WTC11 (cell line): ENCODE measurements around the gene LRRC51. TPM values are rescaled to one million over a fixed set of nuclear protein-coding genes. Genes with fewer than 3 reads are reported as not detected.

Experiments
- ATAC-seq: fragments of 200-7000 bp; cut with Tn5 transposase; 2 replicates; pipeline ENCODE4 v1.10.0; 2021; ENCODE audit warnings: mild to moderate bottlenecking, moderate library complexity
- CTCF ChIA-PET: fragments of 300-600 bp; sonication (Branson Sonifier 250); formaldehyde crosslinking; loops from one replicate; lab custom pipeline; 2021; ENCODE audit warnings: antibody characterized with exemption; lab: Charles Lee
- POLR2A ChIA-PET: fragments of 350-600 bp; sonication (Branson Sonifier 250); formaldehyde crosslinking; loops from one replicate; lab custom pipeline; 2021; ENCODE audit warnings: antibody characterized with exemption; lab: Charles Lee
- DNase-seq: peaks from one replicate; pipeline ENCODE4 v3.0.0; 2021; ENCODE audit warnings: low spot score
- H3K27ac Mint-ChIP-seq: 2 replicates; pipeline ENCODE4 v1.8.0; 2021; ENCODE audit warnings: mixed read lengths
- H3K27me3 Mint-ChIP-seq: 2 replicates; pipeline ENCODE4 v1.8.0; 2021; ENCODE audit warnings: low read depth, mild to moderate bottlenecking, moderate library complexity, mixed read lengths
- H3K36me3 Mint-ChIP-seq: 2 replicates; pipeline ENCODE4 v1.8.0; 2021; ENCODE audit warnings: mixed read lengths
- H3K4me1 Mint-ChIP-seq: 2 replicates; pipeline ENCODE4 v1.8.0; 2022; ENCODE audit warnings: mixed read lengths
- H3K4me3 Mint-ChIP-seq: 2 replicates; pipeline ENCODE4 v1.8.0; 2021; ENCODE audit warnings: mild to moderate bottlenecking, moderate library complexity, mixed read lengths
- H3K9me3 Mint-ChIP-seq: 2 replicates; pipeline ENCODE4 v1.8.0; 2021; ENCODE audit warnings: mixed read lengths
- AR ChIP-seq: fragments of 250-450 bp; sonication (Bioruptor Pico); IDR thresholded peaks from 2 replicates; pipeline ENCODE4 v1.9.0; 2021; ENCODE audit warnings: mild to moderate bottlenecking
- ARID4B ChIP-seq: sonication (generic); formaldehyde crosslinking; IDR thresholded peaks from 2 replicates; pipeline ENCODE4 v1.8.0; 2023; ENCODE audit warnings: missing genetic modification reagents, mild to moderate bottlenecking, borderline replicate concordance
- CREB1 ChIP-seq: sonication (generic); formaldehyde crosslinking; IDR thresholded peaks from 2 replicates; pipeline ENCODE4 v1.8.0; 2023; ENCODE audit warnings: mild to moderate bottlenecking, missing genetic modification reagents
- E2F1 ChIP-seq: sonication (generic); formaldehyde crosslinking; IDR thresholded peaks from 2 replicates; pipeline ENCODE4 v1.8.0; 2022; ENCODE audit warnings: mild to moderate bottlenecking, missing genetic modification reagents
- E2F5 ChIP-seq: sonication (generic); formaldehyde crosslinking; IDR thresholded peaks from 2 replicates; pipeline ENCODE4 v1.8.1; 2022; ENCODE audit warnings: mild to moderate bottlenecking, moderate library complexity, missing genetic modification reagents
- ELF4 ChIP-seq: sonication (generic); formaldehyde crosslinking; IDR thresholded peaks from 2 replicates; pipeline ENCODE4 v1.8.1; 2022; ENCODE audit warnings: low read depth, mild to moderate bottlenecking, moderate library complexity, missing genetic modification reagents
- FOXP1 ChIP-seq: sonication (generic); formaldehyde crosslinking; IDR thresholded peaks from 2 replicates; pipeline ENCODE4 v1.8.0; 2022; ENCODE audit warnings: missing genetic modification reagents, mild to moderate bottlenecking, moderate library complexity, borderline replicate concordance
- HMGXB4 ChIP-seq: sonication (generic); formaldehyde crosslinking; IDR thresholded peaks from 2 replicates; pipeline ENCODE4 v1.8.1; 2023; ENCODE audit warnings: mild to moderate bottlenecking, moderate library complexity, missing genetic modification reagents
- NFE2L1 ChIP-seq: sonication (generic); formaldehyde crosslinking; IDR thresholded peaks from 2 replicates; pipeline ENCODE4 v1.8.1; 2023; ENCODE audit warnings: missing genetic modification reagents
- SMAD3 ChIP-seq: sonication (generic); formaldehyde crosslinking; IDR thresholded peaks from 2 replicates; pipeline ENCODE4 v1.8.0; 2022; ENCODE audit warnings: missing genetic modification reagents, mild to moderate bottlenecking, borderline replicate concordance
- USF1 ChIP-seq: sonication (generic); formaldehyde crosslinking; IDR thresholded peaks from 2 replicates; pipeline ENCODE4 v1.8.0; 2022; ENCODE audit warnings: mild to moderate bottlenecking, missing genetic modification reagents
- USF2 ChIP-seq: sonication (generic); formaldehyde crosslinking; IDR thresholded peaks from 2 replicates; pipeline ENCODE4 v1.8.1; 2023; ENCODE audit warnings: mild to moderate bottlenecking, missing genetic modification reagents, moderate library complexity
- ZNF138 ChIP-seq: sonication (generic); formaldehyde crosslinking; conservative IDR thresholded peaks from 2 replicates; pipeline ENCODE4 v1.8.1; 2022; ENCODE audit warnings: mild to moderate bottlenecking, moderate library complexity, missing genetic modification reagents
- total RNA-seq: library from RNA; stranded (reverse); gene quantifications from 3 replicates; pipeline ENCODE4 v1.2.3, GENCODE V29; 2021

LRRC51 gene
- total RNA-seq, 1 experiment from 2014 or later = 5.3 TPM

GRCh38 chr11:72102946-72103753, 22.5 kb downstream of the LRRC51 start, which contains the start of gene LAMTOR1 (continued):
- TF ChIP-seq CREB1 (peak; percentile 60; the same call in 1 of the 2 replicates), SMAD3 (CRISPR knock-in tag) (peak; percentile 11; the same call in 1 of the 2 replicates), E2F1 (CRISPR knock-in tag) (no peak), ARID4B (no peak), USF1 (peak; percentile 99), HMGXB4 (CRISPR knock-in tag) (peak; percentile 28; the same call in 1 of the 2 replicates), E2F5 (CRISPR knock-in tag) (no peak), FOXP1 (CRISPR knock-in tag) (0 out of 2 replicates have a peak, but pooled peaks have one; percentile 37), USF2 (peak; percentile 98), ZNF138 (CRISPR knock-in tag) (no peak)

- POLR2A ChIA-PET = no interaction called here
- Mint-ChIP-seq H3K4me1 (peaks cover 27% of the 10 kb centered on the region), H3K36me3 (peaks cover 5% of the 10 kb centered on the region), H3K9me3 (no peaks in the 10 kb centered on the region), H3K27ac (peak overlapping the region; percentile 98), H3K27me3 (no peaks in the 10 kb centered on the region), H3K4me3 (peak overlapping the region; percentile 95)
- ATAC-seq = no peak
- CTCF ChIA-PET = interaction anchor here (0.9 kb wide), 1 partner anchor 48 kb away, joined by 4 read pairs; no protein-coding TSS in a partner anchor
- 0 out of 2 replicates have a peak, but pooled peaks have one; percentile 51 for TF ChIP-seq NFE2L1 (CRISPR knock-in tag)
- no peak for TF ChIP-seq AR (CRISPR knock-in tag)
- TF ChIP-seq ELF4 = no peak
- DNase-seq = no peak
Measured at GRCh38 chr11:72103754-72104167, 23.1 kb downstream of the LRRC51 start.
